Fibroblast of mammary gland (primary cell): Measurements from ENCODE around the gene SYVN1.

Experiments
- DNase-seq: peaks from one replicate; pipeline ENCODE4 v3.0.0-alpha.2; 2010; ENCODE audit warnings: low read depth
- H3K4me3 ChIP-seq: 2 replicates; pipeline ENCODE4 v1.5.1; 2011; ENCODE audit warnings: low read depth, mild to moderate bottlenecking, low read length, moderate library complexity; ENCODE audit not compliant: control insufficient read depth
- CTCF ChIP-seq: conservative IDR thresholded peaks from 2 replicates; pipeline ENCODE4 v1.5.1; 2011; ENCODE audit warnings: low read depth, low read length, inconsistent platforms; ENCODE audit not compliant: control insufficient read depth, insufficient read depth

SYVN1 gene

GRCh38 chr11:65103476-65103875 lies 30.8 kb downstream of the SYVN1 start:
- no peak overlapping the region for H3K4me3 ChIP-seq
- TF ChIP-seq CTCF: no peak
- no peak for DNase-seq

GRCh38 chr11:65102142-65103095 lies 31.9 kb downstream of the SYVN1 start:
- no peak for TF ChIP-seq CTCF
- DNase-seq: no peak
- no peak overlapping the region for H3K4me3 ChIP-seq

- H3K4me3 ChIP-seq: no peak overlapping the region
- TF ChIP-seq CTCF: peak; percentile 6
- peak; percentile 30 for DNase-seq
These were observed 33.5 kb downstream of the SYVN1 start for GRCh38 chr11:65100674-65101350.

- DNase-seq: no peak
- peak overlapping the region; percentile 71 for H3K4me3 ChIP-seq
These were observed 37.4 kb downstream of the SYVN1 start for GRCh38 chr11:65096926-65097325.

GRCh38 chr11:65095974-65096806 lies 38.1 kb downstream of the SYVN1 start, which contains the start of gene VPS51:
VPS51 (plus strand) TSS chr11:65096214; CDS start chr11:65096251, 37 bp downstream.
- H3K4me3 ChIP-seq: peak within 1 kb of the TSS; percentile 71
- no peak for TF ChIP-seq CTCF

More at GRCh38 chr11:65096926-65097325, 37.4 kb downstream of the SYVN1 start:
- no peak for TF ChIP-seq CTCF

GRCh38 chr11:65095427-65095826 lies 38.9 kb downstream of the SYVN1 start:
- peak overlapping the region; percentile 71 for H3K4me3 ChIP-seq

More at GRCh38 chr11:65095974-65096806, 38.1 kb downstream of the SYVN1 start, which contains the start of gene VPS51:
- DNase-seq: peak; percentile 89

More at GRCh38 chr11:65095427-65095826, 38.9 kb downstream of the SYVN1 start:
- no peak for TF ChIP-seq CTCF
- DNase-seq: no peak
